Ramos (cell line): Measurements from ENCODE around the gene PLD1.

Source experiments
- in situ Hi-C: fragments of 300-500 bp; cut with MboI; formaldehyde crosslinking; loops from one replicate; pipeline ENCODE4 v1.14.3; 2022; ENCODE audit warnings: low sequenced_read_pairs; ENCODE audit not compliant: unreplicated experiment

The PLD1 gene

GRCh38 chr3:171799501-171799900, 10.8 kb downstream of the PLD1 start:
- in situ Hi-C loops, result no loop called here

DNA sequence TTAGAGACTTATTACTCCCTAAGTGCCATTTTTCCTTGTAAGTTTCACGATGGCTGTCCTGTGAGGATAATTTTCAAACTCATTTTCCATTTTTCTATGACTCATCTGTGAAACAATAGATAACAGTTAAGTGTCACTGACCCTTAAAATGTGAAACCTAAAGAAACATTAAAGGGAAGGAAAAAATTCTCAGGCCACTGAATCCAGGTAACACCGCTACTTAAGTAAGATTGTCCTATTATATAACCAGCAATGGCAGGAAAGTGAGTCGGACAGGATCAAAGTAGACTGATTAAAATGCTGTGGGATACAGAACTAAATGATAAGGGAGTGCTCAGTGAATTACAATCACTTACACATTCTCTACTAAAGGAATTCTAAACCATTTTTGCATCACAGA, 12.4 kb downstream of the PLD1 start:
- in situ Hi-C loops, result no loop called here

GRCh38 chr3:171797265-171797679, 13.0 kb downstream of the PLD1 start:
- in situ Hi-C loops, result no loop called here

DNA sequence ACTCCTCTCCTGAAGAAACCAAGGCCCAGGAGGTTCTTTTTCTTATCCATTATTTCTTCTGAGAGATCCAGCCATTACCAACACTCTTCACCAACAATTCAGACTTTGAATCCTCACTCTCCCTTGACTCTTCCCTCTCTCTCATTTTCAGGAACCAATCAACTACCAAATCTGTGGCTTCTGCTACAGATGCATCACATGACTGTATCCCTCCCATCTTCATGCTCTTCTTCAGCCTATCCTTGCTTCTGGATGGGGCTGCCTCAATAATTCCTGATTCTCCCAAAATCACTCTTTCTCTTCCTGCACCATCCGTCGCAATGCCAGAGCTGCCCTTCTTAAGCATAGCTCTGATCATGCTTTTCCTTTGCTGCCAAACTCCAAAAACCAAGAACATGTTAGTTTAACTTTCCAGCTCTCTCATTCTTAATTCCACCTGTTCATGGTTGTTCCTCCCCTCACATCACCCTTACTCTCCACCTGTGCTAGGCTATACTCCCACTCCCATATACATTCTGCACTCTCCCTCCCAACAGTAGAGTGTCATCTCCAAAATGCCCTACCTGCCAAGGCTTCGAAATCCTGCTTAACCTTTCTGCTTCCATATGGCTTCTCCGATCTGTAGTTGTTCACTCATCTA, 13.5 kb downstream of the PLD1 start:
- in situ Hi-C loops, result no loop called here

DNA sequence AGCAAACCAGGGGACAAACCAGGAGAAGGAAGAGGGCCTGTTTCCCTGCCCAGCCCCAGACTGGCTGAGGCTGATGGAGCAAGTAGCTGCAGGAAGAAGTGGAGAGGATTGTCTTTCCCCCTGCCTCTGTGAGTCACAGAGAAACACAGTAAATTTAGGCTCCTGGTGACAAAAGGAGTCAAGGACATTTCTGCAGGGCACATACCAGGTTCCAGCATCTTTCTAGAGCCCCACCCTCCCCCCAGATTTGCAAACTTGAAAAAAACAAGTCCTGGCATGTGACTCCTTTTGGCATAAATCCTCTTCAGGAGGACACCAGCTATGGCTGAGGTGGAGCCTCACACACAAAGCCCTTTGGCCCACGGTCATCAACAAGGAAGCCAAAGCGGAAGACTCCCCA, 17.8 kb downstream of the PLD1 start:
- in situ Hi-C loops, result no loop called here

DNA sequence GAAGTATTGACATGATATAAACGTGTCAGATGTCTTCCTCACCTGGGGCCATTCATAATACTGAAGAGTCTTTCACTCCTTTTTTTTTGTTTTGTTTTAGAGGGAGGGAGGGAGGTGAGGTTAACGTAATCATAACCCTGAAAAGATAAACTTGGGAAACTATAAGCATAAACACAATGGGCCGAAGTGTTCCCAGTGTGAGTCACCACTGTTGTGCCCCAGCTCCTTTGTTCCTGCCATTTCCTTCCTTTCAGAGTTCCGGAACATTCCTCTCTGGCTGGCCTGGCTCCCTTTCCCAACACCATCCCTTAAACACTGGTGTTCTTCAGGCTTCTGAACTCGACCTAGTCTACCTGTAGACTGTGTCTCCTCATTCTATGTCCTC, 18.6 kb downstream of the PLD1 start:
- in situ Hi-C loops, result no loop called here

GRCh38 chr3:171790898-171791691, 19.2 kb downstream of the PLD1 start:
- in situ Hi-C loops, result no loop called here

DNA sequence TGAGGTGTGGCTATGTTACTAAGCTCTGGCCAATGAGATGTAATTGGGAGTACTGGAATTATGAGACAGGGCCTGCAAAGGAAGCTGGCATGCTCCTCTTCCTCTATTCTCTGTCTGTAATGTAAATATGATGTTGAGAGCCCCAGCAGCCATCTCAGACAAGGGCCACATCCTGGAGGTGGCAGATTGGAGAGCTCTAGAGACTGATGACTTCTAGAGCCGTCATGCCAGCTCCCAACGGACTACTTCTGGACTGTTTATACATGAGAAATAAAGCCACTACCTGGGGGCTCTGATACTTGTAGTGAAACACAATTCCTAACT, 19.7 kb downstream of the PLD1 start:
- in situ Hi-C loops, result no loop called here

GRCh38 chr3:171789759-171790505, 20.4 kb downstream of the PLD1 start:
- in situ Hi-C loops, result no loop called here

DNA sequence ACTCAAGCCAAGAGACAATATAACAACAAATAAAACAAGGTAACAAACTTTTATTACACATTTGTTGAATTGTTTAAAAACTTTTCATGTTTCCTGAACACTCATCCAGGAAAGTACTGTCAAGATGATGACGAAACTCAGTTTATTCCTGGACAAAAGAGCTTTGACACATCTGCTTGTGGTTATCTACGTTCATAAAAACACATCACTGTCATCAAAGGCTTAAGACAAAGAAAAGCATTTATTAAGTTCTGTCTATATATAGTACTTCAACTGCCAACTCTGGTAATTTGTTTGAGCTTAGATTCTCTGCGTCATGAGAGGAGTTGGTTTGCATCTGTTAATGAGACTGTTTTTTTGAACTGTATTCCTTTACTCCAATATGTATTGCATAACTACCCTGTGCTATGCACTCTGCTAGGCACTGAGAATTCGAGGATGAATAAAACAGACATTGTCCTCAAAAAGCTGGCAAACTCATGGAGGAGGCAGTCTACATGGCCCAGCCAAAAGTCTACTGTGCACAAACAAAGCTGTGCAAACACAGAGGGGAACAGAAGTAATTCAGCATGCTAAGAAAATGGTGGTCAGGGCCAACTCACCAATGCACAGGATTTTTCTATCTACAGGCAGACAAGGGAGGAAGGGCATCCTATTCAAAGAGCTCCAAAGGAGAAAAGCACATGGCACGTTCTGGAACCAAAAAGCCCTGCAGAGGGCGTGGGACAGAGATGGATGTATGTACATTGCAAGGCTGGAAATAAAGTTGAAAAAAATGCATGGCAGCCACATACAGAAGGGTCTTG, 21.5 kb downstream of the PLD1 start:
- in situ Hi-C loops, result no loop called here

- in situ Hi-C loops, result no loop called here
Observed at GRCh38 chr3:171786997-171787396, 23.3 kb downstream of the PLD1 start.

- in situ Hi-C loops, result no loop called here
Observed at GRCh38 chr3:171784937-171785336, 25.3 kb downstream of the PLD1 start.

GRCh38 chr3:171784387-171784786, 25.9 kb downstream of the PLD1 start:
- in situ Hi-C loops, result no loop called here

GRCh38 chr3:171783626-171784025, 26.7 kb downstream of the PLD1 start:
- in situ Hi-C loops, result no loop called here

DNA sequence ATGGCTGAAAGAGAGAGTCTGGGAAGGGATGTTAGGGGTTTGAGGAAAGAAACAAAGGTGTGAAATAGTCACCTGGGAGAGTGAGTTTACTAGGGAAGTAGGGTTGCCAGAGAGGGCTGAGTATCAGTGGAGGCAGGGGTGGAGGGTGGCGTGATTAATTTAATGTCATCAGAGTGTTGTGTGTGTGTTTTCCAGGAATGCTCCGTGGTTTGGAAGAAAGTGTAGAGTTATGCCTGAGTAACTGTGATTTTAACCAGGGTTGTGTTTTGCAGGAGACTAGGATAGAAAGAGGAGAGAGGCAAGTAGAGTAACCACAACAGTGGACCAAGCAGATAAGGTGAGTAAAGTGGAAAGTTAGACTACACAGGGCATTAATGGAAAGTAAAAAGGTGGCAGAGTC, 27.2 kb downstream of the PLD1 start:
- in situ Hi-C loops, result no loop called here

- in situ Hi-C loops, result no loop called here
Observed at GRCh38 chr3:171782617-171783016, 27.7 kb downstream of the PLD1 start.

GRCh38 chr3:171781711-171782127, 28.6 kb downstream of the PLD1 start:
- in situ Hi-C loops, result no loop called here

GRCh38 chr3:171778493-171778892, 31.8 kb downstream of the PLD1 start:
- in situ Hi-C loops, result no loop called here

- in situ Hi-C loops, result no loop called here
Observed at GRCh38 chr3:171777596-171777995, 32.7 kb downstream of the PLD1 start.

GRCh38 chr3:171776839-171777583, 33.3 kb downstream of the PLD1 start:
- in situ Hi-C loops, result no loop called here
